ENCODE measurements around the gene SYVN1.

DNA sequence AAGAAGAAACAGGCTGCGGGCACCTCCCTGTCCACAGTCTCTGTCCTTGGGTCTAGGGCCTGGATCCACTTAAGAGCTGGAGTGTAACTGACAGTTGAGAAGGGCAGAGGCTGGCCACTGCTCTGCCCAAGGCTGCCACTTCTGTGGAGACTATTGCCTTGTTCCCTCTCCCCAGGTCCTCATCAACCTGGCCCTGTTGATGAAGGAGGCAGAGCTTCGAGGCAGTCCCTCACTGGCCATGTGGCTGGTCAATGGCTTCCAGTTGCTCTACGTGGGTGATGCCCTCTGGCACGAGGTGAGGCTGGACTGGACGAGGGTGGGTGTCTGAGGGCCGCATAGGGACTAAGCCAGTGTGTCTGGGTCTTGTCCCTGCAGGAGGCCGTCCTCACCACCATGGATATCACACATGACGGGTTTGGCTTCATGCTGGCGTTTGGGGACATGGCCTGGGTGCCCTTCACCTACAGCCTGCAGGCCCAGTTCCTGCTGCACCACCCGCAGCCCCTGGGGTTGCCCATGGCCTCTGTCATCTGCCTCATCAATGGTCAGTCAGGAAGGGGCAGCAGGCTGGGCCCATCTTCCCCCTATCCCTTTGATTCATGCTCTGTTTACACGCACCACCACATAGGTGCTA lies 19.7 kb downstream of the SYVN1 start:
- TF ChIP-seq ZNF280D (tag by site-specific recombination; IDR thresholded peaks at IDR 0.05), result no peak
- TF ChIP-seq ZSCAN30 (tag by site-specific recombination; IDR thresholded peaks at IDR 0.05), result no peak
- no peak for TF ChIP-seq ZNF112 (tag by site-specific recombination; IDR thresholded peaks at IDR 0.05)
- TF ChIP-seq ZNF324 (tag by site-specific recombination; IDR thresholded peaks at IDR 0.05), result no peak

Measured in HEK293 (cell line).